K562 (cell line): ENCODE data around the gene IPP. TPM values are rescaled to one million over a fixed set of nuclear protein-coding genes. Genes with fewer than 3 reads are reported as not detected.

Experiments used
- ATAC-seq: fragments of 200-7000 bp; cut with Tn5 transposase; 3 replicates; pipeline ENCODE4 v1.9.1; 2020; ENCODE audit warnings: moderate library complexity
- BruUV-seq: library from RNA; stranded (reverse); fragments of 400-500 nt; replicated peaks from 2 replicates; lab custom pipeline; 2021; lab: Mats Ljungman, UMichigan
- CTCF ChIA-PET: fragments of 300-600 bp; formaldehyde crosslinking; extraction: SDS; loops from one replicate; lab custom pipeline; 2021; ENCODE audit warnings: low intra/inter-chr PET ratio; lab: Yijun Ruan, JAX
- POLR2A ChIA-PET: fragments of 300-600, 350-650 bp; sonication (Branson Sonifier 250); formaldehyde crosslinking; extraction: SDS; loops from one replicate; lab custom pipeline; 2021; ENCODE audit warnings: antibody characterized with exemption, inconsistent platforms; lab: Yijun Ruan, JAX
- DNase-seq, 4 experiments: peaks; one replicate each; pipeline versions ENCODE4 v3.0.0 to v3.0.0-alpha.2; 2011 to 2018; ENCODE audit warnings: low spot score in 3 of 4, mixed read lengths in 3 of 4; ENCODE audit errors: extremely low read depth in 1 of 4
- FAIRE-seq: peaks from 2 replicates; lab custom pipeline; 2011; peaks lifted over from hg19 to GRCh38; lab: Jason Lieb, UNC
- H2AFZ ChIP-seq: 2 replicates; pipeline ENCODE4 v1.6.0; 2011; ENCODE audit warnings: low read depth, low read length, control low read depth, inconsistent platforms
- H3K27ac ChIP-seq: fragments of 200-600 bp; 3 replicates; pipeline ENCODE4 v1.8.0; 2011; ENCODE audit warnings: low read depth, mild to moderate bottlenecking, control low read depth, inconsistent platforms, low read length, moderate library complexity, mixed read lengths; ENCODE audit errors: extremely low read depth
- H3K27me3 ChIP-seq, 2 experiments: fragments of 300-600 bp in 1 of 2; 2 replicates in 1 of 2; 3 replicates in 1 of 2; pipeline versions ENCODE4 v1.6.0 to v1.8.0; 2011; ENCODE audit warnings: inconsistent platforms in 2 of 2, low read length in 2 of 2, mild to moderate bottlenecking in 1 of 2, mixed read lengths in 1 of 2, moderate library complexity in 1 of 2; ENCODE audit not compliant: control insufficient read depth in 2 of 2, insufficient read depth in 2 of 2
- H3K36me3 ChIP-seq: fragments of 300-600 bp; 3 replicates; pipeline ENCODE4 v1.8.0; 2011; ENCODE audit warnings: mild to moderate bottlenecking, low read length, inconsistent platforms; ENCODE audit not compliant: control insufficient read depth, insufficient read depth
- H3K4me1 ChIP-seq, 2 experiments: fragments of 200-600 bp in 1 of 2; replicated peaks in 1 of 2; 2 replicates in 1 of 2; 3 replicates in 1 of 2; pipeline versions ENCODE4 v1.5.1 to v1.8.0; 2011; ENCODE audit warnings: inconsistent platforms in 2 of 2, low read length in 2 of 2, mild to moderate bottlenecking in 1 of 2, mixed read lengths in 1 of 2, moderate library complexity in 1 of 2; ENCODE audit not compliant: control insufficient read depth in 2 of 2, insufficient read depth in 2 of 2
- H3K4me2 ChIP-seq: 2 replicates; pipeline ENCODE4 v1.6.1; 2011; ENCODE audit warnings: low read length, control low read depth, inconsistent platforms, mixed read lengths; ENCODE audit not compliant: insufficient read depth
- H3K4me3 ChIP-seq: fragments of 200-600 bp; sonication (generic), shearing (Covaris generic); 2 replicates; pipeline ENCODE4 v1.5.1; 2016; ENCODE audit warnings: control low read depth, inconsistent platforms
- H3K79me2 ChIP-seq: fragments of 200-600 bp; 3 replicates; pipeline ENCODE4 v1.8.0; 2011; ENCODE audit warnings: low read length, inconsistent platforms; ENCODE audit not compliant: control insufficient read depth, insufficient read depth
- H3K9ac ChIP-seq, 2 experiments: 2 replicates each; pipeline versions ENCODE4 v1.6.0 to v1.6.1; 2011; ENCODE audit warnings: low read depth in 2 of 2, low read length in 2 of 2, control low read depth in 1 of 2, inconsistent platforms in 1 of 2, mild to moderate bottlenecking in 1 of 2, mixed read lengths in 1 of 2; ENCODE audit not compliant: insufficient read depth in 1 of 2
- H3K9me1 ChIP-seq: one replicate; pipeline ENCODE4 v1.6.0; 2011; ENCODE audit warnings: inconsistent platforms, mild to moderate bottlenecking, low read length, moderate library complexity; ENCODE audit not compliant: control insufficient read depth, insufficient read depth
- H3K9me3 ChIP-seq: replicated peaks from 2 replicates; pipeline ENCODE4 v1.5.1; 2011; ENCODE audit warnings: low read depth, low read length, inconsistent platforms; ENCODE audit not compliant: control insufficient read depth, insufficient read depth
- H4K20me1 ChIP-seq: replicated peaks from 2 replicates; pipeline ENCODE4 v1.6.1; 2011; ENCODE audit warnings: low read length, inconsistent platforms, mixed read lengths; ENCODE audit not compliant: control insufficient read depth, insufficient read depth
- BACH1 ChIP-seq: fragments of 200-800 bp; sonication (Bioruptor generic); IDR thresholded peaks from 2 replicates; pipeline ENCODE4 v1.6.1; 2016; ENCODE audit warnings: missing genetic modification characterization, missing compliant biosample characterization
- BRCA1 ChIP-seq, 2 experiments: fragments of 450-650 bp in 1 of 2; sonication (generic) in 1 of 2; formaldehyde crosslinking in 1 of 2; IDR thresholded peaks; 2 replicates each; pipeline versions ENCODE4 v1.5.0 to v1.6.1; 2017 to 2020; ENCODE audit warnings: mild to moderate bottlenecking in 1 of 2, missing genetic modification reagents in 1 of 2
- BRD4 ChIP-seq: fragments of 200-600 bp; sonication (generic); IDR thresholded peaks from 2 replicates; pipeline ENCODE4 v1.6.1; 2017; ENCODE audit warnings: inconsistent platforms
- GABPB2 ChIP-seq: fragments of 250-450 bp; sonication (Bioruptor Pico); conservative IDR thresholded peaks from 2 replicates; pipeline ENCODE4 v1.5.1; 2021; ENCODE audit warnings: mild to moderate bottlenecking
- HDAC3 ChIP-seq: fragments of 450-650 bp; IDR thresholded peaks from 2 replicates; pipeline ENCODE4 v1.6.1; 2018; ENCODE audit warnings: borderline replicate concordance, mild to moderate bottlenecking, moderate library complexity; ENCODE audit not compliant: partially characterized antibody
- IFI16 ChIP-seq: fragments of 250-450 bp; sonication (Bioruptor Pico); IDR thresholded peaks from 2 replicates; pipeline ENCODE4 v2.1.2; 2022; ENCODE audit warnings: mild to moderate bottlenecking, inconsistent platforms
- KDM4B ChIP-seq, 2 experiments: fragments of 450-650 bp in 1 of 2; sonication (generic) in 1 of 2; IDR thresholded peaks; 2 replicates each; pipeline ENCODE4 v1.6.1; 2016 to 2017; ENCODE audit warnings: borderline replicate concordance in 2 of 2, antibody characterized with exemption in 1 of 2, low read depth in 1 of 2, mild to moderate bottlenecking in 1 of 2
- KLF1 ChIP-seq: fragments of 450-650 bp; IDR thresholded peaks from 2 replicates; pipeline ENCODE4 v1.6.1; 2016; ENCODE audit warnings: missing genetic modification characterization, missing compliant biosample characterization
- NCOA4 ChIP-seq: fragments of 450-650 bp; IDR thresholded peaks from 2 replicates; pipeline ENCODE4 v1.6.1; 2018; ENCODE audit warnings: mild to moderate bottlenecking; ENCODE audit not compliant: partially characterized antibody
- POLR3G ChIP-seq: IDR thresholded peaks from 2 replicates; pipeline ENCODE4 v1.6.1; 2011; ENCODE audit not compliant: insufficient read length, insufficient replicate concordance; ENCODE audit errors: extremely low read depth
- PYGO2 ChIP-seq: fragments of 450-650 bp; IDR thresholded peaks from 2 replicates; pipeline ENCODE4 v1.6.1; 2016; ENCODE audit warnings: mild to moderate bottlenecking, missing genetic modification characterization, moderate library complexity, missing compliant biosample characterization
- TAF15 ChIP-seq: fragments of 200-400 bp; formaldehyde crosslinking; IDR thresholded peaks from 2 replicates; pipeline ENCODE4 v1.6.1; 2017; ENCODE audit warnings: mild to moderate bottlenecking, low read depth, low read length, moderate library complexity
- TAF9B ChIP-seq: fragments of 450-650 bp; IDR thresholded peaks from 2 replicates; pipeline ENCODE4 v1.6.1; 2018; ENCODE audit warnings: mild to moderate bottlenecking; ENCODE audit not compliant: partially characterized antibody
- ZEB2 ChIP-seq: fragments of 450-650 bp; IDR thresholded peaks from 2 replicates; pipeline ENCODE4 v1.6.1; 2016
- ZNF507 ChIP-seq: conservative IDR thresholded peaks from 2 replicates; pipeline ENCODE4 v1.6.1; 2017; ENCODE audit warnings: missing genetic modification characterization, missing compliant biosample characterization
- WGBS: fragments of 100-300 bp; shearing (Covaris generic); methylation state at CpG from one replicate; pipeline ENCODE4 v1.1.6; 2016; ENCODE audit warnings: low coverage, mixed read lengths; ENCODE audit not compliant: insufficient coverage; ENCODE audit errors: missing lambda C conversion rate; 5-methylcytosine and 5-hydroxymethylcytosine counted together
- in situ Hi-C: fragments of 300-500 bp; cut with MboI; formaldehyde crosslinking; loops from 4 replicates; pipeline ENCODE4 v1.15.0; 2018; ENCODE audit warnings: inconsistent platforms, mixed read lengths
- intact Hi-C: fragments of 100-400 bp; cut with micrococcal nuclease; formaldehyde crosslinking; loops from 2 replicates; pipeline ENCODE4 v1.14.2; 2022
- polyA plus RNA-seq, 8 experiments: library from polyadenylated mRNA; depleted of rRNA in 4 of 8; stranded (reverse) in 5 of 8; unstranded in 3 of 8; fragments of >200 nt; fragmentation: Nextera tagmentation in 2 of 8; fragmentation: Illumina TruSeq in 1 of 8; extraction: Ambion mirVana in 2 of 8; extraction: Trizol in 1 of 8; gene quantifications; 2 replicates each; pipeline versions ENCODE4 v1.2.1 to v1.2.3, GENCODE V29; 2011 to 2014; ENCODE audit warnings: inconsistent platforms in 1 of 8, missing spikeins in 1 of 8
- total RNA-seq, 7 experiments: library from RNA; depleted of rRNA in 6 of 7; stranded (reverse); fragments of >200 nt in 6 of 7; fragmentation: Illumina TruSeq in 2 of 7; extraction: Trizol in 2 of 7; gene quantifications; 2 replicates each; pipeline versions ENCODE4 v1.2.1 to v1.2.3, GENCODE V29; 2011 to 2021; ENCODE audit warnings: low replicate concordance in 1 of 7
- TF ChIP-seq, protein P1 (sequence below), 2 experiments: fragments of 450-650 bp; formaldehyde crosslinking in 1 of 2; IDR thresholded peaks; 2 replicates each; pipeline versions ENCODE4 v1.4.0 to v1.6.1; 2014 to 2020; ENCODE audit warnings: mild to moderate bottlenecking in 2 of 2, borderline replicate concordance in 1 of 2, low read depth in 1 of 2

IPP gene
- total and polyA plus RNA-seq, 9 of the 15 experiments (the other 6 are each of a cell fraction or from before 2014, with no cell fraction given) = 6.9 to 15.1 (median 9.7) TPM

DNA sequence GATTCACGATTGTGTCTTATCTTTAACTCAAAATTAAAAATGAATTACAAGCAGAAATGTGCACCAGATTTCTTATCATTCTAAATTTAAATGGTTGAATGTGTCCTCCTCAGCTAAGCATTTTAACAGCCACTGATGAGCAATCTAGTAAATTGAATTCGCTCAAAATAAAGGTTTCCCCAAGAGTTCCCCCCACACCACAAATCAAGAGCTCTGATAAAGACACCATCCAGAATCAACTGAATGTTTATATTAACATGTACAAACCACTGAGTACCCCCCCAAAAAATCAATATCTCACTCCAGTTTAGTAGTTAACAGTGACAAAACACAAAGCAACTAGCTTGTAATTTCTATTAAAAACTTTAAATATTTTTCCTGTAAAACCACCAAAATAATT is 66.1 kb downstream of the IPP start:
- in situ Hi-C loops (no loop called here), intact Hi-C loops (no loop called here)
- H4K20me1 ChIP-seq = peaks cover 21% of the 10 kb centered on the region
- H3K4me2 ChIP-seq = 0 out of 2 replicates have a peak overlapping the region, but pooled peaks have one; percentile 95
- DNase-seq = no peak
- H3K9me1 ChIP-seq = no peaks in the 10 kb centered on the region
- no peak for ATAC-seq
- POLR2A ChIA-PET = interaction anchor here (0.8 to 3.8 kb wide), 4 partner anchors 12 to 50 kb away, joined by 3 to 40 read pairs (median 4); no protein-coding TSS in a partner anchor
- no TSS peak for BruUV-seq
- FAIRE-seq = no peak
- peak overlapping the region; percentile 87 for H3K4me3 ChIP-seq
- H3K4me1 ChIP-seq = peaks cover 18 to 31% of the 10 kb centered on the region in 2 experiments
- no peaks in the 10 kb centered on the region for H3K9me3 ChIP-seq
- H2AFZ ChIP-seq = no peak overlapping the region
- peaks cover 96% of the 10 kb centered on the region for H3K79me2 ChIP-seq
- H3K36me3 ChIP-seq = peaks cover 15% of the 10 kb centered on the region; the same call in 2 of the 3 replicates
- 4% methylated on average over 2 of the region's 2 CpGs for WGBS
- CTCF ChIA-PET = no interaction called here
- peak overlapping the region in 1 of 2 experiments; percentile 99; a peak in 2 of 4 replicates for H3K9ac ChIP-seq
- no peak overlapping the region; the same call in 2 of the 3 replicates for H3K27ac ChIP-seq
- no peaks in the 10 kb centered on the region for H3K27me3 ChIP-seq
- TF ChIP-seq GABPB2 (CRISPR knock-in tag) = no peak
- TF ChIP-seq NCOA4 = no peak
- TF ChIP-seq, protein P1, sequence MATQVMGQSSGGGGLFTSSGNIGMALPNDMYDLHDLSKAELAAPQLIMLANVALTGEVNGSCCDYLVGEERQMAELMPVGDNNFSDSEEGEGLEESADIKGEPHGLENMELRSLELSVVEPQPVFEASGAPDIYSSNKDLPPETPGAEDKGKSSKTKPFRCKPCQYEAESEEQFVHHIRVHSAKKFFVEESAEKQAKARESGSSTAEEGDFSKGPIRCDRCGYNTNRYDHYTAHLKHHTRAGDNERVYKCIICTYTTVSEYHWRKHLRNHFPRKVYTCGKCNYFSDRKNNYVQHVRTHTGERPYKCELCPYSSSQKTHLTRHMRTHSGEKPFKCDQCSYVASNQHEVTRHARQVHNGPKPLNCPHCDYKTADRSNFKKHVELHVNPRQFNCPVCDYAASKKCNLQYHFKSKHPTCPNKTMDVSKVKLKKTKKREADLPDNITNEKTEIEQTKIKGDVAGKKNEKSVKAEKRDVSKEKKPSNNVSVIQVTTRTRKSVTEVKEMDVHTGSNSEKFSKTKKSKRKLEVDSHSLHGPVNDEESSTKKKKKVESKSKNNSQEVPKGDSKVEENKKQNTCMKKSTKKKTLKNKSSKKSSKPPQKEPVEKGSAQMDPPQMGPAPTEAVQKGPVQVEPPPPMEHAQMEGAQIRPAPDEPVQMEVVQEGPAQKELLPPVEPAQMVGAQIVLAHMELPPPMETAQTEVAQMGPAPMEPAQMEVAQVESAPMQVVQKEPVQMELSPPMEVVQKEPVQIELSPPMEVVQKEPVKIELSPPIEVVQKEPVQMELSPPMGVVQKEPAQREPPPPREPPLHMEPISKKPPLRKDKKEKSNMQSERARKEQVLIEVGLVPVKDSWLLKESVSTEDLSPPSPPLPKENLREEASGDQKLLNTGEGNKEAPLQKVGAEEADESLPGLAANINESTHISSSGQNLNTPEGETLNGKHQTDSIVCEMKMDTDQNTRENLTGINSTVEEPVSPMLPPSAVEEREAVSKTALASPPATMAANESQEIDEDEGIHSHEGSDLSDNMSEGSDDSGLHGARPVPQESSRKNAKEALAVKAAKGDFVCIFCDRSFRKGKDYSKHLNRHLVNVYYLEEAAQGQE (IDR thresholded peaks at IDR 0.05; ENCODE audit: borderline replicate concordance) = no peak
- TF ChIP-seq, protein P1 (CRISPR knock-in tag; IDR thresholded peaks at IDR 0.05; ENCODE audit: low read depth) = no peak
- 0 out of 2 replicates have a peak, but pooled peaks have one; percentile 31 for TF ChIP-seq BACH1
- no peak for TF ChIP-seq BRD4
- no peak for TF ChIP-seq IFI16 (CRISPR knock-in tag)
- no peak for TF ChIP-seq ZNF507 (tag)
- no peak for TF ChIP-seq POLR3G
- TF ChIP-seq KDM4B (IDR thresholded peaks at IDR 0.05; ENCODE audit: borderline replicate concordance in 2 of 2, low read depth in 1 of 2) = no peak
- TF ChIP-seq PYGO2 = no peak
- no peak for TF ChIP-seq TAF9B
- TF ChIP-seq ZEB2 = no peak
- TF ChIP-seq KLF1 = no peak
- TF ChIP-seq BRCA1 (IDR thresholded peaks at IDR 0.05) = no peak
- TF ChIP-seq BRCA1 (CRISPR knock-in tag; IDR thresholded peaks at IDR 0.05) = no peak
- no peak for TF ChIP-seq TAF15
- no peak for TF ChIP-seq HDAC3
